Stomach (tissue), 9 donors: Measurements from ENCODE around the gene ZNF708. TPM values are rescaled to one million over a fixed set of nuclear protein-coding genes. Genes with fewer than 3 reads are reported as not detected.
"Not testable (repeated sequence)": the region's sequence is repeated elsewhere in the genome, so short reads cannot be mapped to it uniquely, and the experiment has no call there.

Experiments used
- DNase-seq, 2 donors: peaks; one replicate each; pipeline versions ENCODE4 v3.0.0 to v3.0.0-alpha.2; 2013 to 2019
- H3K27ac ChIP-seq, 5 donors: fragments of 200-600 bp in 4 of 5; sonication (generic) in 4 of 5; one replicate each; pipeline ENCODE4 v1.5.1; 2013 to 2019; ENCODE audit warnings: mild to moderate bottlenecking in 1 of 5, moderate library complexity in 1 of 5
- H3K27me3 ChIP-seq, 3 donors: fragments of 200-600 bp; sonication (generic); one replicate each; pipeline ENCODE4 v1.5.1; 2017 to 2019; ENCODE audit warnings: mixed run types in 1 of 3
- H3K36me3 ChIP-seq, 4 donors: fragments of 200-600 bp; sonication (generic); 1 replicate in 3 of 4; 2 replicates in 1 of 4; pipeline ENCODE4 v1.5.1; 2016 to 2019
- H3K4me1 ChIP-seq, 4 donors: fragments of 200-600 bp; sonication (generic); one replicate each; pipeline ENCODE4 v1.5.1; 2016 to 2019
- H3K4me3 ChIP-seq, 4 donors: fragments of 200-600 bp; sonication (generic) in 3 of 4; one replicate each; pipeline ENCODE4 v1.5.1; 2016 to 2019; ENCODE audit warnings: mild to moderate bottlenecking in 1 of 4
- H3K9me3 ChIP-seq, 4 donors: fragments of 200-600 bp; sonication (generic); one replicate each; pipeline ENCODE4 v1.5.1; 2016 to 2019
- EP300 ChIP-seq: sonication (generic); formaldehyde crosslinking; IDR thresholded peaks from one replicate; pipeline ENCODE4 v1.6.1; 2017; ENCODE audit warnings: antibody characterized with exemption
- POLR2A ChIP-seq, 4 donors: fragments of 450-650 bp; IDR thresholded peaks; one replicate each; pipeline ENCODE4 v1.6.1; 2016; ENCODE audit warnings: antibody characterized with exemption in 4 of 4, control low read depth in 2 of 4, mild to moderate bottlenecking in 1 of 4, moderate library complexity in 1 of 4
- POLR2AphosphoS5 ChIP-seq, 3 donors: sonication (generic); formaldehyde crosslinking; IDR thresholded peaks; one replicate each; pipeline ENCODE4 v1.6.1; 2016; ENCODE audit warnings: antibody characterized with exemption in 3 of 3
- WGBS, 5 donors: extraction: QIAGEN DNeasy Blood & Tissue Kit in 3 of 5; methylation state at CpG; one replicate each; pipeline versions ENCODE4 v1.1.5 to v1.1.7; 2013 to 2018; 5-methylcytosine and 5-hydroxymethylcytosine counted together
- intact Hi-C: fragments of 100-400 bp; cut with DNase I; formaldehyde crosslinking; loops from one replicate; pipeline ENCODE4 v1.15.1; 2023; ENCODE audit warnings: low total_unique reads
- polyA plus RNA-seq, 3 donors: library from polyadenylated mRNA; stranded (reverse); fragments of 200-250 nt; gene quantifications; one replicate each; pipeline ENCODE4 v1.2.3, GENCODE V29; 2013
- total RNA-seq, 5 donors: library from RNA; depleted of rRNA; stranded (reverse); fragments of >200 nt; gene quantifications; one replicate each; pipeline versions ENCODE4 v1.1.0 to v1.2.3, GENCODE V29; 2014 to 2016
- TF ChIP-seq, protein P1 (sequence below), 7 experiments: fragments of 450-650 bp in 4 of 7; fragments of 200-600 bp in 3 of 7; sonication (generic) in 3 of 7; IDR thresholded peaks; one replicate each; pipeline ENCODE4 v1.5.1; 2016 to 2019; ENCODE audit warnings: antibody characterized with exemption in 7 of 7, control low read depth in 2 of 7, mild to moderate bottlenecking in 1 of 7
- donor health status: healthy with polysubstance abuse.
- donor health status: Bipolar disorder and iron deficiency.
- donor health status: healthy.

Gene ZNF708
- total and polyA plus RNA-seq, 8 donors: 0.87 to 58.3 (median 12.5) TPM

DNA sequence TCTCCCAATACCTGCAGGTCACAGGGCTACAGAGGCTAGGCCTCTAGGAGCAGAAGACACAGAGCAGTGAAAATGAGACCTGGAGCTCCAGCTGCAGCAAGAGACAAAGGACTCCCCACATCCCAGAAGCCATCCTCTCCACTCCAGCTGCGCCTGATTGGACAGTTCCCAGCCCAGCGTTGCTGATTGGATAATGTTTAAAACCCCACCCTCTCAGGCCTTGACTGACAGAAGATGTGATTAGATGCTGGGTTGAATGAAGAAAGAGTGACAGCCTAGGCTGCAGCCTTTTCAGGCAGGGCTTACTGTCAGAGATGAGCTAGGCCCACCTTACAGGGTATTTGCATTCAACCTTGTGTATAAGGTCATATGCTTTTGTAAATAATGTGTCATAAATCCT, 59.4 kb downstream of the ZNF708 start:
- no peaks in the 10 kb centered on the region for H3K27me3 ChIP-seq
- WGBS, 5 donors: 89 to 100% (median 92%) methylated on average over 1 to 2 of the region's 2 CpGs
- DNase-seq: no peak
- H3K4me1 ChIP-seq: no peaks in the 10 kb centered on the region
- no peak overlapping the region for H3K4me3 ChIP-seq
- intact Hi-C loops: no loop called here
- TF ChIP-seq EP300: no peak
- no peak for TF ChIP-seq POLR2A (IDR thresholded peaks at IDR 0.05)
- no peak overlapping the region for H3K27ac ChIP-seq
- H3K9me3 ChIP-seq: peaks cover 8 to 85% (median 39%) of the 10 kb centered on the region in 4 donors
- H3K36me3 ChIP-seq: no peaks in the 10 kb centered on the region

DNA sequence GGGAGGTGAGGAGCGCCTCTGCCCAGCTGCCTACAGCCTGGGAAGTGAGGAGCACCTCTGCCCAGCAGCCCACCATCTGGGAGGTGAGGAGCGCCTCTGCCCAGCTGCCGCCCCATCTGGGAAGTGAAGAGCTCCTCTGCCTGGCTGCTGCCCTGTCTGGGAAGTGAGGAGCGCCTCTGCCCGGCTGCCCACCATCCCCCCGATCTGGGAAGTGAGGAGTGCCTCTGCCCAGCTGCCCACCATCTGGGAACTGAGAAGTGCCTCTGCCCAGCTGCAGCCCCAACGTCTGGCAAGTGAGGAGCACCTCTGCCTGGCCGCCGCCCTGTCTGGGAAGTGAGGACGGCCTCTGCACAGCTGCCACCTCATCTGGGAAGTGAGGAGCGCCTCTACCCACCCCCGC, 64.3 kb downstream of the ZNF708 start:
- Histone ChIP-seq H3K36me3 (no peaks in the 10 kb centered on the region), H3K4me1 (no peaks in the 10 kb centered on the region), H3K27me3 (no peaks in the 10 kb centered on the region), H3K27ac (no peak overlapping the region), H3K9me3 (peaks cover 6 to 91% (median 47%) of the 10 kb centered on the region in 4 donors), H3K4me3 (no peak overlapping the region)
- DNase-seq: no peak
- intact Hi-C loops: no loop called here
- WGBS, 5 donors: 79 to 91% (median 88%) methylated on average over 8 to 12 of the region's 12 CpGs
- TF ChIP-seq POLR2A (IDR thresholded peaks at IDR 0.05) (no peak), POLR2AphosphoS5 (IDR thresholded peaks at IDR 0.05) (no peak), EP300 (no peak)
- TF ChIP-seq, protein P1, sequence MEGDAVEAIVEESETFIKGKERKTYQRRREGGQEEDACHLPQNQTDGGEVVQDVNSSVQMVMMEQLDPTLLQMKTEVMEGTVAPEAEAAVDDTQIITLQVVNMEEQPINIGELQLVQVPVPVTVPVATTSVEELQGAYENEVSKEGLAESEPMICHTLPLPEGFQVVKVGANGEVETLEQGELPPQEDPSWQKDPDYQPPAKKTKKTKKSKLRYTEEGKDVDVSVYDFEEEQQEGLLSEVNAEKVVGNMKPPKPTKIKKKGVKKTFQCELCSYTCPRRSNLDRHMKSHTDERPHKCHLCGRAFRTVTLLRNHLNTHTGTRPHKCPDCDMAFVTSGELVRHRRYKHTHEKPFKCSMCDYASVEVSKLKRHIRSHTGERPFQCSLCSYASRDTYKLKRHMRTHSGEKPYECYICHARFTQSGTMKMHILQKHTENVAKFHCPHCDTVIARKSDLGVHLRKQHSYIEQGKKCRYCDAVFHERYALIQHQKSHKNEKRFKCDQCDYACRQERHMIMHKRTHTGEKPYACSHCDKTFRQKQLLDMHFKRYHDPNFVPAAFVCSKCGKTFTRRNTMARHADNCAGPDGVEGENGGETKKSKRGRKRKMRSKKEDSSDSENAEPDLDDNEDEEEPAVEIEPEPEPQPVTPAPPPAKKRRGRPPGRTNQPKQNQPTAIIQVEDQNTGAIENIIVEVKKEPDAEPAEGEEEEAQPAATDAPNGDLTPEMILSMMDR (IDR thresholded peaks at IDR 0.05): no peak

DNA sequence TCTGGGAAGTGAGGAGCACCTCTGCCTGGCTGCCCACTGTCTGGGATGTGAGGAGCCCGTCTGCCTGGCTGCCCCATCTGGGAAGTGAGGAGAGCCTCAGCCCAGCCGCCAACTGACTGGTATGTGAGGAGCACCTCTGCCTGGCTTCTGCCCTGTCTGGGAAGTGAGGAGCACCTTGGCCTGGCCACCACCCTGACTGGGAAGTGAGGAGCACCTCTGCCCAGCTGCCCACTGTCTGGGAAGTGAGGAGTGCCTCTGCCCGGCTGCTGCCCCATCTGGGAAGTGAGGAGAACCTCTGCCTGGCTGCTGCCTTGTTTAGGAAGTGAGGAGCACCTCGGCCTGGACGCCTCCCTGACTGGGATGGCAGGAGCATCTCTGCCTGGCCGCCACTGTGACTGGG, 64.8 kb downstream of the ZNF708 start:
- 74 to 84% (median 76%) methylated on average over 4 to 6 of the region's 6 CpGs for WGBS, 5 donors
- TF ChIP-seq, protein P1 (IDR thresholded peaks at IDR 0.05): no peak
- TF ChIP-seq POLR2A (IDR thresholded peaks at IDR 0.05) (no peak), POLR2AphosphoS5 (IDR thresholded peaks at IDR 0.05) (no peak), EP300 (no peak)
- Histone ChIP-seq H3K4me3 (no peak overlapping the region), H3K36me3 (no peaks in the 10 kb centered on the region), H3K4me1 (no peaks in the 10 kb centered on the region), H3K27ac (no peak overlapping the region), H3K27me3 (no peaks in the 10 kb centered on the region), H3K9me3 (peaks cover 5 to 91% (median 46%) of the 10 kb centered on the region in 4 donors)
- intact Hi-C loops: no loop called here
- DNase-seq: no peak

DNA sequence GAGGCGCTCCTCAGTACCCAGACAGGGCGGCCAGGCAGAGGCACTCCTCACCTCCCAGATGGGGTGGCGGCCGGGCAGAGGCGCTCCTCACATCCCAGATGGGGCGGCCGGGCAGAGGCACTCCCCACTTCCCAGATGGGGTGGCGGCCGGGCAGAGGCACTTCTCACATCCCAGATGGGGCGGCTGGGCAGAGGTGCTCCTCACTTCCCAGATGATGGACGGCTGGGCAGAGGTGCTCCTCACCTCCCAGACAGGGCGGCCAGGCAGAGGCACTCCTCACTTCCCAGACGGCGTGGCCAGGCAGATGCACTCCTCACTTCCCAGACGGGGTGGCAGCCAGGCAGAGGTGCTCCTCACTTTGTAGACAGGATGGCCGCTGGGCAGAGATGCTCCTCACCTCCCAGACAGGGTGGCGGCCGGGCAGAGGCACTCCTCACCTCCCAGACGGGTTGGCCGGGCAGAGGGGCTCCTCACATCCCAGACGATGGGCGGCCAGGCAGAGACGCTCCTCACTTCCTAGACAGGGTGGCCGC, 68.3 kb downstream of the ZNF708 start:
- H3K27ac ChIP-seq, H3K4me1 ChIP-seq, DNase-seq, H3K36me3 ChIP-seq, intact Hi-C loops, H3K27me3 ChIP-seq, H3K4me3 ChIP-seq: not testable (repeated sequence)
- 86 to 96% (median 95%) methylated on average over 7 to 24 of the region's 24 CpGs for WGBS, 5 donors
- H3K9me3 ChIP-seq: peaks cover 5 to 77% (median 44%) of the 10 kb centered on the region in 4 donors

DNA sequence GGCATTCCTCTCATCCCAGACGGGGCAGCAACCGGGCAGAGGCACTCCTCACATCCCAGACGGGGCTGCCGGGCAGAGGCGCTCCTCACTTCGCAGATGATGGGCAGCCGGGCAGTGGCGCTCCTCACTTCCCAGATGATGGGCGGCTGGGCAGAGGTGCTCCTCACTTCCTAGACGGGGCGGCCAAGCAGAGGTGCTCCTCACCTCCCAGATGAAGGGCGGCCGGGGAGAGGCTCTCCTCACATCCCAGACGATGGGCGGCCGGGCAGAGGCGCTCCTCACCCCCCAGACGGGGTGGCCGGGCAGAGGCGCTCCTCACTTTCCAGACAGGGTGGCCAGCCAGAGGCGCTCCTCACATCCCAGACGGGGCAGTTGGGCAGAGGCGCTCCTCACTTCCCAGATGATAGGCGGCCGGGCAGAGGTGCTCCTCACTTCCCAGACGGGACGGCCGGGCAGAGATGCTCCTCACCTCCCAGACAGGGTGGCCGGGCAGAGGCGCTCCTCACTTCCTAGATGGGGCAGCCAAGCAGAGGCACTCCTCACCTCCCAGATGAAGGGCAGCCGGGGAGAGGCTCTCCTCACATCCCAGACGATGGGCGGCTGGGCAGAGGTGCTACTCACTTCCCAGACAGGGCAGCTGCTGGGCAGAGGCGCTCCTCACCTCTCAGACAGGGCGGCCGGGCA, 68.9 kb downstream of the ZNF708 start:
- Histone ChIP-seq H3K36me3 (no peaks in the 10 kb centered on the region), H3K27me3 (no peaks in the 10 kb centered on the region), H3K9me3 (peaks cover 5 to 71% (median 41%) of the 10 kb centered on the region in 4 donors), H3K27ac (no peak overlapping the region), H3K4me1 (no peaks in the 10 kb centered on the region), H3K4me3 (no peak overlapping the region)
- 87 to 97% (median 93%) methylated on average over 15 to 36 of the region's 36 CpGs for WGBS, 5 donors
- intact Hi-C loops: no loop called here
- TF ChIP-seq POLR2AphosphoS5 (IDR thresholded peaks at IDR 0.05): no peak
- no peak for TF ChIP-seq POLR2A (IDR thresholded peaks at IDR 0.05)
- no peak for TF ChIP-seq EP300
- TF ChIP-seq, protein P1 (IDR thresholded peaks at IDR 0.05): no peak
- no peak for DNase-seq

DNA sequence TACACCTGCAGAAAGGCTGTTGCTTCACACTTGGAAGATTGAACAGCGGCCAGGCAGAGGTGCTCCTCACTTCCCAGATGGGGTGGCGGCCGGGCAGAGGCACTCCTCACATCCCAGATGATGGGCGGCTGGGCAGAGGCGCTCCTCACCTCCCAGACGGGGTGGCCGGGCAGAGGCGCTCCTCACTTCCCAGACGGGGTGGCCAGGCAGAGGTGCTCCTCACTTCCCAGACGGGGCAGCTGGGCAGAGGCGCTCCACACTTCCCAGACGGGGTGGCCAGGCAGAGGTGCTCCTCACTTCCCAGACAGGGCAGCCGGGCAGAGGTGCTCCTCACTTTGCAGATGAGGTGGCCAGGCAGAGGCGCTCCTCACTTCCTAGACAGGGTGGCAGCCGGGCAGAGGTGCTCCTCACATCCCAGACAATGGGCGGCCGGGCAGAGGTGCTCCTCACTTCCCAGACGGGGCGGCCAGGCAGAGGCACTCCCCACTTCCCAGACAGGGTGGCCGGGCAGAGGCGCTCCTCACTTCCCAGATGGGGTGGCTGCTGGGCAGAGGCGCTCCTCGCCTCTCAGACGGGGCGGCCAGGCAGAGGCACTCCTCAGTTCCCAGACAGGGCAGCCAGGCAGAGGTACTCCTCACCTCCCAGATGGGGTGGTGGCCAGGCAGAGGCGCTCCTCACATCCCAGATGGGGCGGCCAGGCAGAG, 69.6 kb downstream of the ZNF708 start:
- H3K27me3 ChIP-seq, H3K4me3 ChIP-seq, H3K27ac ChIP-seq, H3K4me1 ChIP-seq, intact Hi-C loops, DNase-seq, H3K36me3 ChIP-seq: not testable (repeated sequence)
- WGBS, 5 donors: 88 to 93% (median 91%) methylated on average over 11 to 27 of the region's 27 CpGs
- peaks cover 5 to 64% (median 35%) of the 10 kb centered on the region in 4 donors for H3K9me3 ChIP-seq
